CD4-positive, alpha-beta T cell treated with Interferon gamma for 1 hour (primary cell): ENCODE results near the gene GCC2.
"Not testable (repeated sequence)": the region's sequence is repeated elsewhere in the genome, so short reads cannot be mapped to it uniquely, and the experiment has no call there.

Experiments
- DNase-seq: peaks from one replicate; pipeline ENCODE4 v3.0.0-alpha.2; 2020

GCC2 gene

GRCh38 chr2:108441712-108442111 is 7.3 kb upstream of the GCC2 start:
- no peak for DNase-seq

DNA sequence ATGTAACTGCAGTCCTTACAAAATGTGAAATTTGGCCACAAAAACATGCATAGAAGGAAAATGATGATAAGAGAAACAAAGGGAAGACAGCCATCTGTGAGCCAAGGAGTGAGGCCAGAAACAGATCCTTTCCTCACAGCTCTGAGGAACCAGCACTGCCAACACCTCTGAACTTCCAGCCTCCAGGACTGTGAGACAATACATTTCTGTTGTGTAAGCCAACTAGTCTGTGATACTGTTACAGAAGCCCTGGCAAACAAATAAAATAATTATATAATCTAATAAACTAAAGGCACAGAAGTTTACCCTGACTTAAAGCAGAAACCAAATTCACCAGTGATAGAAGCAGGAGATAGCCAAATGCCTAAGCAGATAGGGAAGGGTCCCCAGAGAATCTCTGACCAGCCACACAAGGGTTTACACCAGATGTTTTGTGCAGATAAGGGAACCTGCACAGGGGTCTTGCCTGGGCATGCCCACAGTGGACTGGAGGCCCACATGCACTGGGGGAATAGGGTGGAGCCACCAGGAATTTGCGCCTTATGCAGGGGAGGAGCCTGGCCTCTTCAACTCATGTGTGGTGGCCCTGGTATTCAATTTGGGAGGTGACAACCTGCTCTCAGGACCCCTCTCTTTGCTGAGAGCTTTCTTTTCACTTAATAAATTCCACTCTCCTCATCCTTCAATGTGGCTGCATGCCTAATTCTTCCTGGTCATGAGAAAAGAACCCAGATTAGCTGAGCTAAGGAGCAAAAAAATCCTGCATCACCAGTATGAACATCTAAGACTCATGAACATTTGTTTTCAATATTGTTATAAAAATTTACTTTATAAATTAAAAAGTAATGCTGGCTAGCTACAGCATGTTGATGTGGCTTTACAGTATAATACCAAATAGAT is 3.8 kb upstream of the GCC2 start:
- DNase-seq: no peak

DNA sequence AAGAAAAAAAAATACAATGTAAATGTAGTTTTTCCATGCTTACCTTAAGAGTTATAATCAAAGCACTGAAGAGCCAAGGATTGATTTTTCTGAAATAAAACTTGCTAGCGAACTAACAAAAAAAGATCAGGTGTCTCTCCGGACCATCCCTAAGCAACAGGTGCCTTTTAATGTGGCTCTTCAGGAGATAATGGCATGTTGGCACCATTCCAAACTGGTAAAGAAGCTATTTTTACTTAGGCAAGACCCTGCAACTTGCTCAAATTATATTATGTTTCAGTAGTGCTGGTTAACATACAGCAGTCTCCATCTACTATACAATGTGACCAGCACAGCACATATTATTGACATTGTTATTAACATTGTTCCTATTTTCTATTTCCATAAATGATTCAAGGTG is 2.3 kb upstream of the GCC2 start:
- no peak for DNase-seq

GRCh38 chr2:108447947-108448677 is 894 bp upstream of the GCC2 start:
- DNase-seq: no peak

GRCh38 chr2:108449410-108450130 is 564 bp downstream of the GCC2 start:
- peak; percentile 23 for DNase-seq

GRCh38 chr2:108450863-108451262 is 1.9 kb downstream of the GCC2 start:
- no peak for DNase-seq

- no peak for DNase-seq
Measured at GRCh38 chr2:108451976-108452375, 3.0 kb downstream of the GCC2 start.

DNA sequence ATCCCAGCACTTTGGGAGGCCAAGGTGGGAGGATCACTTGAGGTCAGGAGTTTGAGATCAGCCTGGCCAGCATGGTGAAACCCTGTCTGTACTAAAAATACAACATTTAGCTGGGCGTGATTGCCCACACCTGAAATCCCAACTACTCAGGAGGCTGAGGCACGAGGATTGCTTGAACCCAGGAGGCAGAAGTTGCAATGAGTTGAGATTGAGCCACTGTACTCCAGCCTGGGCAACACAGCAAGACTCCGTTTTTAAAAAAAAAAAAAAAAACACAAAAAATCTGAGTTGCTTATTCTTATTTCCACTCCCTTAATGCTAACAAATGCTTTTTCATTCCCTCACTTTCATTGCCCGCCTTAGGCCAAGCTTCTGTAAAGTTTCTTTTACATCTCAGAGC is 4.5 kb downstream of the GCC2 start:
- not testable (repeated sequence) for DNase-seq

- DNase-seq: no peak
Measured at GRCh38 chr2:108454440-108454839, 5.4 kb downstream of the GCC2 start.

DNA sequence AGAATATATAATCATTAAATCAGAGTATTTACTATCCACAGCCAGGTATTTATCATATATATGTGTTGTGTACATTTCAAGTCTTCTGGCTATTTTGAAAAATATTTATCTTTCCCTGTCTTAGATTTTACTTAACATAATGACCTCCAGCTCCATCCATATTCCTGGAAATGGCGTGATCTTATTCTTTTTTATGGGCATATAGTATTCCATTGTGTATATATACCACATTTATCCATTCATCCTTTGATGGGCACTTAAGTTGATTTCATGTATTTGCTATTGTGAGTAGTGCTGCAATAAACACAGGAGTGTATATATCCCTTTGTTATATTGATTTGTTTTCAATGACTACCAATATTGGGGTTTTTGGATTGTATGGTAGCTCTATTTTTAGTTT is 6.6 kb downstream of the GCC2 start:
- DNase-seq: no peak

DNA sequence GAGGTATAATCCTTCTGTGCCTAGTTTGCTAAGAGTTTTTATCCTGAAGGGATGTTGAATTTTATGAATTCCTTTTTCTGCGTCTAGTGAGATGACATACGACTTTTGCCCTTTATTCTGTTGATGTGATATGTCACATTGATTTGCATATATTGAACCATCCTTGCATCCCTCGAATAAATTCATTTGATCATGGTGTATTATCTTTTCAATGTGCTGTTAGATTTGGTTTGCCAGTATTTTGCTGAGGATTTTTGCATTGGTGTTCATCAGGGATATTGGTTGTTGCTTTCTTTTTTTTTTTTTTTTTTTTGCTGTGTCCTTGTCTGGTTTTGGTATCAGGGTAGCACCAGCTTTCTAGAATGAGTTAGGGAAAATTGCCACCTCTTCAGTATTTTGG is 9.1 kb downstream of the GCC2 start:
- DNase-seq: no peak

GRCh38 chr2:108459441-108459840 is 10.4 kb downstream of the GCC2 start:
- DNase-seq: no peak

DNA sequence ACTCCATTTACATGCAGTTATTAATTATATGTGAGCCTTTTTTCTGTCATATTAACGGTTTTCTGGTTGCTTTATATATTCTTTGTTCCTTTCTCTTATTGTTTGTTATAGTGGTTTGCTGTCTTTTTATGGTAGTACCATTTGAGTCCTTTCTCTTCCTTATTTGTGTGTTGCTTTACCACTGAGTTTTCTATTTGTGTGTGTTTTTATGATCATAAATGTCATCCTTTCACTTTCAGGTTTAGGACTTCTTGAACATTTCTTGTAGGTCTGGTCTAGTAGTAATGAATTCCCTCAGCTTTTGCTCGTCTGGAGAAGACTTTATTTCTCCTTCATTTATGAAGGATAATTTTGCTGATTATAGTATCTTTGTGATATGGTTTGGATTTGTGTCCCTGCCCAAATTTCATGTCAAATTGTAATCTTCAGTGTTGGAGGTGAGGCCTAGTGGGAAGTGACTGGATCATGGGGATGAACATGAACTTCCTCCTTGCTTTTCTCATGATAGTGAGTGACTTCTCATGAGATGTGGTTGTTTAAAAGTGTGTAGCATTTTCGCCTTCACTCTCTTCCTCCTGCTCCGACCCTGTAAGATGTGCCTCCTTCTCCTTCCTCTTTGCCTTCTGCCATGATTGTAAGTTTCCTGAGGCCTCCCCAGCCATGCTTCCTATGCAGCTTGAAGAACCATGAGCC is 11.5 kb downstream of the GCC2 start:
- no peak for DNase-seq

DNA sequence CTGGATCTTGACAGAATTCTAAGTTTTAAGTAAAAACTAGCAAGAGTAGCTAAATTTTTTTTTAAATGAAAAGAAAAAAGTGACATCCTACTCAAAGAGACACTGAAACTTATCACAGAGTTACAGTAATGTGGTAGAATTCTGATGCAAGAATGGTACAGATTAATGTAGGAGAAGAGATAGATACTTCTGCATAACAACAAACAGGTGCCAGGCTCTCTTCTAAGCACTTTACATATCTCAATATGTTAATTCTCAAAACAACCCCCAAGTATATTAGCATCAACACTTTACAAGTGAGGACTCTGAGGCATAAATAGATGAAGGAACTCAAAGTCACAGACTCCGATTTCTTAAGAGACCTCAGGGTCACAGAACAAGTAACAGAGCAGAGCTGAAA is 28.1 kb downstream of the GCC2 start:
- no peak for DNase-seq

DNA sequence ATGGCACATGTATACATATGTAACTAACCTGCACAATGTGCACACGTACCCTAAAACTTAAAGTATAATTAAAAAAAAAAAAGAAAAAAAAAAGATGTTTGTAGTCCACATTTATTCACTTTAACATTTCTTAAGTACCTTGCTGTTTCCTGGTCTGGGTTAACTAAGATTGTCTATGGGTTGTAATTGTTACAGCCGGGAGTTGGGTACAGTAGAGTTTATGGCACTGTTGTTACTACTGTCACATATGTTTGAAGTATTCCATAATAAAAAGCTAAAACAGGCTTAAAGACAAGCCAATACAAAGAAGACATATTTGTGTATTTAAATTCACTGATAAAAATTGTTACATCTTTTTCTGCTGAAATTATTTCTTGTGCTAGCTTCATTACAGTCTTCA is 36.2 kb downstream of the GCC2 start:
- no peak for DNase-seq

GRCh38 chr2:108490506-108491122 is 41.6 kb downstream of the GCC2 start:
- DNase-seq: no peak

- DNase-seq: no peak
Measured at GRCh38 chr2:108491848-108492247, 42.8 kb downstream of the GCC2 start.

DNA sequence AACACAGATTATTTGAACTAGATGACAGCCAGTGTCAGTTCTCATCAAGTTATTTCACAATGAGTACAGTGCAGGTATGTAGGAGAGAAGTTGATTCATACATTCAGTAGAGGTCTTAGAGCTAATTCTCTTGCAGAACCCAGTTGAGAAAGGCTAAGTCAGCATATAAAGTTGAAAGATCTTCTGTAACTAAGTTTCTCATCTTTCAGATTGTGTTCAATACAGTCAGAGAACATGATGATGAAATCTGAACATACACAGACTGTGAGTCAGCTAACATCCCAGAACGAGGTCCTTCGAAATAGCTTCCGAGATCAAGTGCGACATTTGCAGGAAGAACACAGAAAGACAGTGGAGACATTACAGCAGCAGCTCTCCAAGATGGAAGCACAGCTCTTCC is 43.4 kb downstream of the GCC2 start:
- DNase-seq: no peak

DNA sequence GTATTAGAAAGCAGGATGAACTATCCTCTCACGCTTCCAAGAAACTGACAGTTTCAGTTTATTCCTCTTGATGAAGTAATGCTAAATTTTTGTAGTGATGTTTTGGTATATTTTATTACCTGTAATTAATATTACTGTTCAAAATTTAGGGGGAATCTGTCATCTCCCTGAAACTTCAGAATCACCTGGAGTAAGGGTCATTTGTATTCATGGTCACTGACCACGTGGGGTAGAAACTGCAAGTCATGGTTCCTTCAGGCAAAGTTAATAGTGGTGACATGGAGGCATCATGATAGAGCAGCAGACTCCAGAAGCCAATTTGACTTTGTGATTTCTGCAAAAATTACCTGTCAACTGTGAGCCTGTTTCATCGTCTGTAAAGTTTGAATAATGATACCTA is 47.2 kb downstream of the GCC2 start:
- DNase-seq: not testable (repeated sequence)

- DNase-seq: not testable (repeated sequence)
Measured at GRCh38 chr2:108507620-108508019, 58.6 kb downstream of the GCC2 start.

- DNase-seq: not testable (repeated sequence)
Measured at GRCh38 chr2:108512431-108512830, 63.4 kb downstream of the GCC2 start.

- not testable (repeated sequence) for DNase-seq
Measured at GRCh38 chr2:108514478-108514877, 65.5 kb downstream of the GCC2 start.
